ENCODE data around the gene HCN2. TPM values are rescaled to one million over a fixed set of nuclear protein-coding genes. Genes with fewer than 3 reads are reported as not detected.
A peak's percentile ranks its signal among the peaks of the same experiment; 100 is the strongest.
"Not testable (repeated sequence)": the region's sequence is repeated elsewhere in the genome, so short reads cannot be mapped to it uniquely, and the experiment has no call there.

The HCN2 gene
- polyA plus RNA-seq, 4 donors, result 0.19 to 0.58 TPM; not detected in 2

- WGBS, 3 donors, result 91% methylated on average over 19 of the region's 19 CpGs
- H3K4me3 ChIP-seq (ENCODE audit: low read depth in 1 of 3, low read length in 3 of 3), result no peak overlapping the region
- FAIRE-seq (no peak), DNase-seq (no peak)
- H3K27ac ChIP-seq (ENCODE audit: low read depth in 1 of 3, low read length in 2 of 3), result no peak overlapping the region
- H3K4me1 ChIP-seq (ENCODE audit: control insufficient read depth in 3 of 3, insufficient read depth in 2 of 3, low read depth in 1 of 3, low read length in 2 of 3), result peaks cover 0 to 7% (median 7%) of the 10 kb centered on the region in 3 donors
- peaks cover 4 to 75% (median 5%) of the 10 kb centered on the region in 3 donors for H3K36me3 ChIP-seq (ENCODE audit: control insufficient read depth in 3 of 3, insufficient read depth in 2 of 3, low read depth in 1 of 3, low read length in 3 of 3)
- H3K27me3 ChIP-seq (ENCODE audit: control insufficient read depth in 3 of 3, insufficient read depth in 3 of 3, low read length in 3 of 3), result no peaks in the 10 kb centered on the region
- no peaks in the 10 kb centered on the region for H3K9me3 ChIP-seq (ENCODE audit: control insufficient read depth in 2 of 2, insufficient read depth in 1 of 2, low read depth in 1 of 2, low read length in 1 of 2)
Measured at GRCh38 chr19:628168-628567, 38.5 kb downstream of the HCN2 start.

DNA sequence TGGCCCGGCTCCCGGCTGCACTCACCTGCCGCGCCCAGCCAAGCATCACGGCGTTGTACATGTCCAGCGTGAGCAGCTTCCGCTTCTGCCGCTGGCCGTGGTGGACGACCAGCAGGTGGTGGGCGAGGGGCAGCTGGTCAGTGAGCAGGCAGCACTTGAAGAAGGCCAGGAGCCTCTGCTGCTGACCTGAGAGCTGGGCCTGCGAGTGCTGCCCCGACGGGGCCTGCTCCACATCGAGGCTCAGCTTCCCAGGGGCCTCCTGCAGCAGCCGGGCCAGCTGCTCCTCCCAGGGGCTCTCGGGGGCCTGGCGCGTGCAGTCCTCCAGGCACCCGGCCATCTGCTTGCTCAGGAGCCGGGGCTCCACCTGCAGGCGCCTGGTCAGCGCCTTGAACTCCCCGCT lies 39.8 kb downstream of the HCN2 start:
- FAIRE-seq; DNase-seq; H3K4me3 ChIP-seq (ENCODE audit: low read depth in 1 of 3, low read length in 3 of 3); H3K9me3 ChIP-seq (ENCODE audit: control insufficient read depth in 2 of 2, insufficient read depth in 1 of 2, low read depth in 1 of 2, low read length in 1 of 2); H3K27me3 ChIP-seq (ENCODE audit: control insufficient read depth in 3 of 3, insufficient read depth in 3 of 3, low read length in 3 of 3); H3K27ac ChIP-seq (ENCODE audit: low read depth in 1 of 3, low read length in 2 of 3): not testable (repeated sequence)
- H3K4me1 ChIP-seq (ENCODE audit: control insufficient read depth in 3 of 3, insufficient read depth in 2 of 3, low read depth in 1 of 3, low read length in 2 of 3), result peaks cover 0 to 15% (median 7%) of the 10 kb centered on the region in 3 donors
- 73 to 80% (median 77%) methylated on average over 22 to 25 of the region's 25 CpGs for WGBS, 3 donors
- peaks cover under 1 to 62% (median 3%) of the 10 kb centered on the region in 3 donors for H3K36me3 ChIP-seq (ENCODE audit: control insufficient read depth in 3 of 3, insufficient read depth in 2 of 3, low read depth in 1 of 3, low read length in 3 of 3)

DNA sequence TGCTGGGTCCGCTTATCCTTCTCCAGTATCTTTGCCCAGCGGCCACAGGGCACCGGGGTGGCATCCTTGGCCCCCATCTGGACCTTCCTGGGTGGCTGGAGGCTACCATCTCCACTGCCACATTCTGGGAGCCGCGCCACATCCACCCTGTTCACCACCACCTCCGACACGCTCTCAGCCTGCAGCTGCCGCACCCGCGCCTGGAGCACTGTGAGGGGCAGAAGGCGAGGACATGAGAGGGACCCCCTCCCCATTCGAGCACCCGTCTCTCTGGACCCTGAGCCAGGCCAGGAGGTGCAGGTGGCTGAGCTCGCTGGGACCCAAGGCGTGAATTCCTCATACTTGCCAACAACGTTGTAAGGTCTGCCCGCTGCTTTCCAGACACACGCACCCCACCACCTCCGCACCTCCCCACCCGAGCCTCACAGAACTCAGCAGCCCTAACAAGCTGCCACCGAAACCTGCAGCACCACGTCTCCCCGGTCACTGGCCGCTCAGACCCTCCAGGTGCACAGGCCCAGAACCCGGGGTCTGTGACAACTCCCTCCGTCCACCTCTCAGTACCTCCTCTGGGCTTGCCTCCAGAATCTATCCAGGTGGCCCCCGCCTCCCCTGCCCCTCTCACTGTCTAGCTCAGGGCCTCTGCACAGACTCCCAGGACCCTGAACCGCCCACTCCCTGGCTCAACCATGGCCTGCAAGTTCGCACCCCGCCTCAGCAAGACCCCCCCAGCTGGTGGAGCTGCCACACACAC lies 40.5 kb downstream of the HCN2 start:
- Histone ChIP-seq H3K36me3 (ENCODE audit: control insufficient read depth in 3 of 3, insufficient read depth in 2 of 3, low read depth in 1 of 3, low read length in 3 of 3) (peaks cover 0 to 56% (median 3%) of the 10 kb centered on the region in 3 donors), H3K4me1 (ENCODE audit: control insufficient read depth in 3 of 3, insufficient read depth in 2 of 3, low read depth in 1 of 3, low read length in 2 of 3) (peaks cover 0 to 15% (median 7%) of the 10 kb centered on the region in 3 donors), H3K27ac (ENCODE audit: low read depth in 1 of 3, low read length in 2 of 3) (no peak overlapping the region), H3K4me3 (ENCODE audit: low read depth in 1 of 3, low read length in 3 of 3) (no peak overlapping the region), H3K27me3 (ENCODE audit: control insufficient read depth in 3 of 3, insufficient read depth in 3 of 3, low read length in 3 of 3) (no peaks in the 10 kb centered on the region), H3K9me3 (ENCODE audit: control insufficient read depth in 2 of 2, insufficient read depth in 1 of 2, low read depth in 1 of 2, low read length in 1 of 2) (no peaks in the 10 kb centered on the region)
- no peak for DNase-seq
- FAIRE-seq, result no peak
- WGBS, 3 donors, result 92 to 96% (median 94%) methylated on average over 27 to 30 of the region's 30 CpGs

DNA sequence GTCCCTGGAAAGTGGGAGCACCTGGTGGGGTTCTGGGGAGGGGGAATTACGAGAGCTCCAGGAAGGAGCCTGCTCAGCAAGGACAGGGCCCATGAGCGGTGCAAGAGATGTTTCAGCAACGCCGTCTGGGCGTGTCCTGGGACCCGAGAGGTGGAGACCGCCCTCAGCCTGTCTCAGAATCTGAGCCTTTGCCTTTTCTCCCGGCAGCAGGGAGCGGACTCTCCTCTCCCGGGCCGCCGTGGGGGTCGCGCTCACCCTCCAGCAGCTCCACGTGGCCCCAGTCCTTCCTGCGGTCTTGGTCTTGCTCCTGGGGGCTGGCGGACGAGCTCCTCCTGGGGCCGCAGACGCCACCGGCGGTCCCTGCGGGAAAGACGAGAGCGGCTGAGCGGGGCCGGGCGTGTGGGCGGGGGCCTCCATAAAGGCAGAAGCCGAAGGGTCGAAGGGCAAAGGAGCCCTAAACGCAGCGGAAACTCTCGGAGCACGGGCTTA lies 42.9 kb downstream of the HCN2 start:
- H3K4me3 ChIP-seq (ENCODE audit: low read depth in 1 of 3, low read length in 3 of 3), result peak overlapping the region; percentile 70 to 97 (median 78)
- peak overlapping the region; percentile 78 to 93 (median 87) for H3K27ac ChIP-seq (ENCODE audit: low read depth in 1 of 3, low read length in 2 of 3)
- H3K36me3 ChIP-seq (ENCODE audit: control insufficient read depth in 3 of 3, insufficient read depth in 2 of 3, low read depth in 1 of 3, low read length in 3 of 3), result peaks cover 0 to 43% (median 3%) of the 10 kb centered on the region in 3 donors
- no peaks in the 10 kb centered on the region for H3K9me3 ChIP-seq (ENCODE audit: control insufficient read depth in 2 of 2, insufficient read depth in 1 of 2, low read depth in 1 of 2, low read length in 1 of 2)
- peak; percentile 80 to 84 for DNase-seq
- H3K4me1 ChIP-seq (ENCODE audit: control insufficient read depth in 3 of 3, insufficient read depth in 2 of 3, low read depth in 1 of 3, low read length in 2 of 3), result peaks cover 0 to 15% (median 7%) of the 10 kb centered on the region in 3 donors
- no peak for FAIRE-seq
- 0 to 2% (median 1%) methylated on average over 27 to 35 of the region's 35 CpGs for WGBS, 3 donors
- no peaks in the 10 kb centered on the region for H3K27me3 ChIP-seq (ENCODE audit: control insufficient read depth in 3 of 3, insufficient read depth in 3 of 3, low read length in 3 of 3)

DNA sequence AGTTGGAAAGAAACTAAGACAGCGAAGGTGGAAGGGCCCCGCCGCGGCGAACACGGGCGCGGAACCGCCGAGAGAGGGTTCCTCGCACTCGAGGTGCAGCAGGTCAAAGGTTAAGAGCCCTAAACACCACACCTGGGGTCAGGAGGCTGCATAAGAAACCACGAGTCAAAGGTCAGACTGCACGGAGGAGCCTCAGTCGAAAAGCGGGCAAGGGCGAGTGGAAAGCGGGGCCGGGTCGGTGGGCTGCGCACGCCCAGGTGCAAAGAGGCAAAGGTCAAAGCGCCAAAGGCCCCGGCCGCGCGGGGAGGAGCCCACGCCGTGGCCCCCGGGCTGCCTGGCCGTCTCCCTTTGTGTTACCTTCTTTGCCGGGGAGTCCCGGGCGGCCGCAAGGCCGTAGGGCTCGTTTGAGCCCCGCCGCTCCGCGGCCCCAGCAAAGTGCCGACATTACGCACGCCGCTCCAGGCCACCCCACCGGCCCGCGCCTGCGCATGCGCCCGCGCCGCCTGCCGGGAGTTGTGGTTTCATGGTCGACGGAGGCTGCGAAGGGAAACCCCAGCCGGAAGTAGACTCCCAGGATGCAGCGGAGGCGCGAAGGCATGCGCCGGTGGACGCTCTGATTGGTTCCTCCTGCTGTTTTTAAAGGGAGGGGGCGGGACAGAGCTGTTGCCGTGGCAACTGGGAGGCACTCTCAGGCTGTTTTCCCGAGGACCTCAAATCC lies 43.5 kb downstream of the HCN2 start, which contains the start of gene POLRMT:
POLRMT (minus strand) TSS at position 470 of the 718 bp plus-strand sequence; CDS start at position 445, 25 bp downstream.
- peak within 1 kb of the TSS; percentile 70 to 97 (median 78) for H3K4me3 ChIP-seq (ENCODE audit: low read depth in 1 of 3, low read length in 3 of 3)
- H3K27ac ChIP-seq (ENCODE audit: low read depth in 1 of 3, low read length in 2 of 3), result peak within 1 kb of the TSS; percentile 78 to 93 (median 87)
- peaks cover 0 to 15% (median 7%) of the 10 kb centered on the region in 3 donors for H3K4me1 ChIP-seq (ENCODE audit: control insufficient read depth in 3 of 3, insufficient read depth in 2 of 3, low read depth in 1 of 3, low read length in 2 of 3)
- no peaks in the 10 kb centered on the region for H3K9me3 ChIP-seq (ENCODE audit: control insufficient read depth in 2 of 2, insufficient read depth in 1 of 2, low read depth in 1 of 2, low read length in 1 of 2)
- WGBS, 3 donors, result 0 to 1% (median 0%) methylated on average over 49 to 67 of the region's 67 CpGs
- peaks cover 0 to under 1% (median 0%) of the 10 kb centered on the region in 3 donors for H3K27me3 ChIP-seq (ENCODE audit: control insufficient read depth in 3 of 3, insufficient read depth in 3 of 3, low read length in 3 of 3)
- peak; percentile 98 to 99 for DNase-seq
- FAIRE-seq, result no peak
- H3K36me3 ChIP-seq (ENCODE audit: control insufficient read depth in 3 of 3, insufficient read depth in 2 of 3, low read depth in 1 of 3, low read length in 3 of 3), result peaks cover 0 to 37% (median 3%) of the 10 kb centered on the region in 3 donors

- 20 to 25% (median 24%) methylated on average over 31 to 32 of the region's 32 CpGs for WGBS, 3 donors
- Histone ChIP-seq H3K27me3 (ENCODE audit: control insufficient read depth in 3 of 3, insufficient read depth in 3 of 3, low read length in 3 of 3) (peaks cover 0 to 8% (median 0%) of the 10 kb centered on the region in 3 donors), H3K9me3 (ENCODE audit: control insufficient read depth in 2 of 2, insufficient read depth in 1 of 2, low read depth in 1 of 2, low read length in 1 of 2) (no peaks in the 10 kb centered on the region), H3K4me3 (ENCODE audit: low read depth in 1 of 3, low read length in 3 of 3) (peak overlapping the region; percentile 27 to 93 (median 40)), H3K4me1 (ENCODE audit: control insufficient read depth in 3 of 3, insufficient read depth in 2 of 3, low read depth in 1 of 3, low read length in 2 of 3) (peaks cover 0 to 17% (median 10%) of the 10 kb centered on the region in 3 donors), H3K36me3 (ENCODE audit: control insufficient read depth in 3 of 3, insufficient read depth in 2 of 3, low read depth in 1 of 3, low read length in 3 of 3) (peaks cover 0 to 29% (median 1%) of the 10 kb centered on the region in 3 donors), H3K27ac (ENCODE audit: low read depth in 1 of 3, low read length in 2 of 3) (peak overlapping the region in 2 of 3 donors; percentile 18 to 47)
- FAIRE-seq, result no peak
- DNase-seq, result no peak
Measured at GRCh38 chr19:633786-634639, 44.3 kb downstream of the HCN2 start.

DNA sequence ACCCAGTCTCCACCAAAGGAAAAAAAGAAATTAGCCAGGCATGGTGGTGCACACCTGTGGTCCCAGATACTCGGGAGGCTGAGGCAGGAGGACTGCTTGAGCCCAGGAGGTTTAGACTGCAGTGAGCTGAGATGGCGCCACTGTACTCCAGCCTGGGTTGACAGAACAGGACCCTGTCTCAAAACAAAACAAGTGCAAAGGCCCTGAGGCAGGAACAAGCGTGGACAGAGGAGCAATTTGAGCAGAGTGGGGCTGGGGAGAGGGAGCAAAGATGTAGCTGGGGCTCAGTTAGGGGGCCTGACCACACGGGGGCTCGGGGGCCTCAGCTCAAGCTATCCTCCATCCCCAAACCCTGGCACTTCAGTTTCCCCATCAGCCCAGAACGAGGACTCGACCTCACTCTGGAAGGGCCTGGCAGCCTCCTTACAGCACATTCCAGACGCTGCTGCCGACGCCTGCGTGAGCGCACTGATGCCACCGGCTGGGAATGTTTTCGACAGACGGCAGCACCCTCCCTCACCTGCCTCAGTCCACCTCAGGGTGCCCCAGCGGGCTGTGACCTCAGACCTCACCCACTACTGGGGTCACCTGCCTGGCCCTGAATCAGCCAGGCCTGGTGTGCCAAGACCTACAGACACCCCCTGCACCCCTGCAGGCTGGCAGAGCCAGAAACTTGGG lies 45.4 kb downstream of the HCN2 start:
- Histone ChIP-seq H3K9me3 (ENCODE audit: control insufficient read depth in 2 of 2, insufficient read depth in 1 of 2, low read depth in 1 of 2, low read length in 1 of 2) (no peaks in the 10 kb centered on the region), H3K27ac (ENCODE audit: low read depth in 1 of 3, low read length in 2 of 3) (no peak overlapping the region), H3K4me1 (ENCODE audit: control insufficient read depth in 3 of 3, insufficient read depth in 2 of 3, low read depth in 1 of 3, low read length in 2 of 3) (peaks cover 1 to 21% (median 14%) of the 10 kb centered on the region in 3 donors), H3K4me3 (ENCODE audit: low read depth in 1 of 3, low read length in 3 of 3) (no peak overlapping the region), H3K27me3 (ENCODE audit: control insufficient read depth in 3 of 3, insufficient read depth in 3 of 3, low read length in 3 of 3) (peaks cover 0 to 12% (median 0%) of the 10 kb centered on the region in 3 donors), H3K36me3 (ENCODE audit: control insufficient read depth in 3 of 3, insufficient read depth in 2 of 3, low read depth in 1 of 3, low read length in 3 of 3) (peaks cover 0 to 18% (median 0%) of the 10 kb centered on the region in 3 donors)
- DNase-seq (no peak), FAIRE-seq (no peak)
- WGBS, 3 donors, result 87 to 95% (median 88%) methylated on average over 15 to 16 of the region's 16 CpGs
